ENCODE measurements around the gene TRIP13.
"Not testable (repeated sequence)": the region's sequence is repeated elsewhere in the genome, so short reads cannot be mapped to it uniquely, and the experiment has no call there.

DNA sequence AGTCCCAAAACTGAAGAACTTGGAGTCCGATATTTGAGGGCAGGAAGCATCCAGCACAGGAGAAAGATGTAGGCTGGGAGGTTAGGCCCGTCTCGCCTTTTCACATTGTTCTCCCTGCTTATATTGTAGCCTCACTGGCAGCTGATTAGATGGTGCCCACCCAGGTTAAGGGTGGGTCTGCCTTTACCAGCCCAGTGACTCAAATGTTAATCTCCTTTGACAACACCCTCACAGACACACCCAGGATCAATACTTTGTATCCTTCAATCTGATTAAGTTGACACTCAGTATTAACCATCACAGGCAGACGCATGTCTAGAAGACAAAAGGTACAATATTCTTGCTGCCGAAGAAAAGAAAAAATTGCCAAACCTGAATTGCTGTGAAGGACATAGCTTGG, 26.0 kb downstream of the TRIP13 start:
- TF ChIP-seq CTCF (IDR thresholded peaks at IDR 0.05 in 8 of 11, conservative IDR thresholded peaks at IDR 0.05 in 3 of 11); POLR2A (IDR thresholded peaks at IDR 0.05): not testable (repeated sequence)

All from spleen (tissue), 7 donors.